ENCODE measurements around the gene IFIT1B. TPM values are rescaled to one million over a fixed set of nuclear protein-coding genes. Genes with fewer than 3 reads are reported as not detected.
"Not testable (repeated sequence)": the region's sequence is repeated elsewhere in the genome, so short reads cannot be mapped to it uniquely, and the experiment has no call there.

IFIT1B gene
- total RNA-seq, 2 experiments from 2014 or later = not detected

- intact Hi-C loops (cut with micrococcal nuclease) = not testable (repeated sequence)
These were observed 31.4 kb downstream of the IFIT1B start for GRCh38 chr10:89409282-89409681.

GRCh38 chr10:89410551-89410950 lies 32.7 kb downstream of the IFIT1B start:
- intact Hi-C loops (cut with micrococcal nuclease) = loop anchor here (5.0 to 10.0 kb wide), 2 partner anchors 328 to 416 kb away; partner anchors contain the start of gene FAS
- DNase-seq, H3K27ac Mint-ChIP-seq, POLR2A ChIA-PET, H3K4me3 Mint-ChIP-seq, H3K36me3 Mint-ChIP-seq, H3K27me3 Mint-ChIP-seq, CTCF ChIA-PET: not testable (repeated sequence)
- Mint-ChIP-seq H3K4me1 (ENCODE audit: low read depth) (peaks cover 24% of the 10 kb centered on the region), H3K9me3 (peaks cover 11% of the 10 kb centered on the region)

More at GRCh38 chr10:89409282-89409681, 31.4 kb downstream of the IFIT1B start:
- ChIA-PET CTCF (interaction anchor here (0.6 kb wide), 1 partner anchor 599 kb away, joined by 3 read pairs; no protein-coding TSS in a partner anchor), POLR2A (interaction anchor here (0.6 kb wide), 1 partner anchor 408 kb away, joined by 3 read pairs; no protein-coding TSS in a partner anchor)
- not testable (repeated sequence) for H3K27me3 Mint-ChIP-seq, H3K27ac Mint-ChIP-seq, H3K36me3 Mint-ChIP-seq, H3K4me3 Mint-ChIP-seq, DNase-seq
- Mint-ChIP-seq H3K9me3 (peaks cover 11% of the 10 kb centered on the region), H3K4me1 (ENCODE audit: low read depth) (peaks cover 20% of the 10 kb centered on the region)

GRCh38 chr10:89411135-89411534 lies 33.3 kb downstream of the IFIT1B start:
- POLR2A ChIA-PET, H3K4me3 Mint-ChIP-seq, CTCF ChIA-PET, DNase-seq, H3K27ac Mint-ChIP-seq, H3K27me3 Mint-ChIP-seq: not testable (repeated sequence)
- intact Hi-C loops (cut with micrococcal nuclease) = loop anchor here (5.0 to 10.0 kb wide), 2 partner anchors 329 to 416 kb away; partner anchors contain the start of gene FAS
- peaks cover 11% of the 10 kb centered on the region for H3K9me3 Mint-ChIP-seq
- peaks cover 12% of the 10 kb centered on the region for H3K36me3 Mint-ChIP-seq
- peaks cover 28% of the 10 kb centered on the region for H3K4me1 Mint-ChIP-seq (ENCODE audit: low read depth)

GRCh38 chr10:89412276-89412675 lies 34.4 kb downstream of the IFIT1B start:
- Mint-ChIP-seq H3K36me3 (peaks cover 16% of the 10 kb centered on the region), H3K4me3 (peak overlapping the region; percentile 33), H3K4me1 (ENCODE audit: low read depth) (peaks cover 36% of the 10 kb centered on the region)
- H3K9me3 Mint-ChIP-seq, H3K27me3 Mint-ChIP-seq, CTCF ChIA-PET, H3K27ac Mint-ChIP-seq: not testable (repeated sequence)
- DNase-seq = peak; percentile 38
- POLR2A ChIA-PET = interaction anchor here (0.8 kb wide), 1 partner anchor 80 kb away, joined by 3 read pairs; no protein-coding TSS in a partner anchor
- intact Hi-C loops (cut with micrococcal nuclease) = loop anchor here (5.0 to 10.0 kb wide), 2 partner anchors 330 to 417 kb away; partner anchors contain the start of gene FAS

- intact Hi-C loops (cut with micrococcal nuclease) = loop anchor here (5.0 to 10.0 kb wide), 2 partner anchors 331 to 419 kb away; partner anchors contain the start of gene FAS
- Mint-ChIP-seq H3K4me3 (peak overlapping the region; percentile 78), H3K4me1 (ENCODE audit: low read depth) (peaks cover 47% of the 10 kb centered on the region), H3K27ac (peak overlapping the region; percentile 83), H3K9me3 (peaks cover 9% of the 10 kb centered on the region), H3K27me3 (no peaks in the 10 kb centered on the region), H3K36me3 (peaks cover 18% of the 10 kb centered on the region)
- POLR2A ChIA-PET = interaction anchor here (1.0 to 1.6 kb wide), 5 partner anchors 11 to 173 kb away, joined by 3 to 5 read pairs (median 3); partner anchors contain the start of genes IFIT1 and LIPA
- CTCF ChIA-PET = interaction anchor here (1.2 kb wide), 1 partner anchor 8 kb away, joined by 3 read pairs; no protein-coding TSS in a partner anchor
- no peak for DNase-seq
These were observed 35.6 kb downstream of the IFIT1B start for GRCh38 chr10:89413398-89413912.

GRCh38 chr10:89414146-89414878 lies 36.5 kb downstream of the IFIT1B start, which contains the start of gene IFIT5:
TSS of gene IFIT5 (plus strand) at chr10:89414568. CDS start at chr10:89414799, 231 bp downstream.
- peak within 1 kb of the TSS; percentile 94 for H3K27ac Mint-ChIP-seq
- peaks cover 18% of the 10 kb centered on the region for H3K36me3 Mint-ChIP-seq
- POLR2A ChIA-PET = interaction anchor here (0.7 to 1.6 kb wide), 6 partner anchors 12 to 287 kb away, joined by 3 to 5 read pairs (median 3); partner anchors contain the start of genes IFIT1, KIF20B and LIPA
- DNase-seq = peak; percentile 75
- peak within 1 kb of the TSS; percentile 78 for H3K4me3 Mint-ChIP-seq
- peaks cover 48% of the 10 kb centered on the region for H3K4me1 Mint-ChIP-seq (ENCODE audit: low read depth)
- H3K27me3 Mint-ChIP-seq = no peaks in the 10 kb centered on the region
- H3K9me3 Mint-ChIP-seq = peaks cover 9% of the 10 kb centered on the region
- intact Hi-C loops (cut with micrococcal nuclease) = loop anchor here (1.0 to 10.0 kb wide), 7 partner anchors 22 to 420 kb away; partner anchors contain the start of genes FAS, IFIT1, IFIT2 and KIF20B
- CTCF ChIA-PET = interaction anchor here (0.7 to 1.3 kb wide), 6 partner anchors 9 to 314 kb away, joined by 3 to 6 read pairs (median 3); partner anchors contain the start of gene IFIT2

GRCh38 chr10:89414879-89415821 lies 37.3 kb downstream of the IFIT1B start:
- ChIA-PET POLR2A (interaction anchor here (1.5 kb wide), 1 partner anchor 13 kb away, joined by 3 read pairs; no protein-coding TSS in a partner anchor), CTCF (interaction anchor here (0.7 to 1.3 kb wide), 5 partner anchors 11 to 156 kb away, joined by 3 to 6 read pairs (median 3); partner anchors contain the start of gene IFIT2)
- Mint-ChIP-seq H3K27me3 (no peaks in the 10 kb centered on the region), H3K27ac (peak overlapping the region; percentile 94), H3K36me3 (peaks cover 18% of the 10 kb centered on the region), H3K4me3 (peak overlapping the region; percentile 78), H3K4me1 (ENCODE audit: low read depth) (peaks cover 52% of the 10 kb centered on the region), H3K9me3 (peaks cover 9% of the 10 kb centered on the region)
- intact Hi-C loops (cut with micrococcal nuclease) = loop anchor here (1.0 to 10.0 kb wide), 7 partner anchors 23 to 420 kb away; partner anchors contain the start of genes FAS, IFIT1, IFIT2 and KIF20B
- DNase-seq = peak; percentile 57

GRCh38 chr10:89416465-89416864 lies 38.6 kb downstream of the IFIT1B start:
- no peak for DNase-seq
- peaks cover 47% of the 10 kb centered on the region for H3K4me1 Mint-ChIP-seq (ENCODE audit: low read depth)

GRCh38 chr10:89419548-89419947 lies 41.7 kb downstream of the IFIT1B start:
- Mint-ChIP-seq H3K27me3 (no peaks in the 10 kb centered on the region), H3K4me3 (no peak overlapping the region), H3K36me3 (peaks cover 16% of the 10 kb centered on the region), H3K27ac (no peak overlapping the region), H3K4me1 (ENCODE audit: low read depth) (peaks cover 35% of the 10 kb centered on the region), H3K9me3 (no peaks in the 10 kb centered on the region)
- DNase-seq = no peak
- CTCF ChIA-PET = interaction anchor here (0.8 to 2.7 kb wide), 4 partner anchors 143 to 282 kb away, joined by 3 to 7 read pairs (median 5); partner anchors contain the start of genes KIF20B and LIPA
- intact Hi-C loops (cut with micrococcal nuclease) = loop anchor here (10.0 kb wide), 1 partner anchor 425 kb away; the partner anchor contains the start of gene FAS
- POLR2A ChIA-PET = no interaction called here

More at GRCh38 chr10:89416465-89416864, 38.6 kb downstream of the IFIT1B start:
- Mint-ChIP-seq H3K27me3 (no peaks in the 10 kb centered on the region), H3K36me3 (peaks cover 23% of the 10 kb centered on the region), H3K4me3 (peak overlapping the region; percentile 78), H3K27ac (peak overlapping the region; percentile 72), H3K9me3 (peaks cover 9% of the 10 kb centered on the region)
- CTCF ChIA-PET = interaction anchor here (0.6 kb wide), 1 partner anchor 440 kb away, joined by 3 read pairs; no protein-coding TSS in a partner anchor
- POLR2A ChIA-PET = no interaction called here
- intact Hi-C loops (cut with micrococcal nuclease) = loop anchor here (10.0 kb wide), 1 partner anchor 422 kb away; the partner anchor contains the start of gene FAS

GRCh38 chr10:89421018-89421476 lies 43.2 kb downstream of the IFIT1B start:
- Mint-ChIP-seq H3K4me3 (no peak overlapping the region), H3K27ac (no peak overlapping the region), H3K27me3 (no peaks in the 10 kb centered on the region), H3K4me1 (ENCODE audit: low read depth) (peaks cover 28% of the 10 kb centered on the region), H3K9me3 (no peaks in the 10 kb centered on the region), H3K36me3 (peaks cover 13% of the 10 kb centered on the region)
- intact Hi-C loops (cut with micrococcal nuclease) = no loop called here
- no peak for DNase-seq
- POLR2A ChIA-PET = no interaction called here
- CTCF ChIA-PET = interaction anchor here (1.2 to 2.7 kb wide), 2 partner anchors 159 to 169 kb away, joined by 3 to 7 read pairs; partner anchors contain the start of gene LIPA
